GM19397 (cell line): ENCODE measurements around the gene HAAO.

Experiments
- ATAC-seq: cut with Tn5 transposase; IDR thresholded peaks from one replicate; pipeline ENCODE4 v1.9.1; 2021; ENCODE audit warnings: mild to moderate bottlenecking, moderate library complexity; ENCODE audit not compliant: unreplicated experiment

Gene HAAO

GRCh38 chr2:42794271-42795046 is 2.1 kb upstream of the HAAO start:
- no peak for ATAC-seq

GRCh38 chr2:42793334-42794270 is 1.2 kb upstream of the HAAO start:
- ATAC-seq, result no peak

- peak; percentile 37 for ATAC-seq
Measured at GRCh38 chr2:42792087-42792582, 248 bp downstream of the HAAO start.

GRCh38 chr2:42791606-42792005 is 777 bp downstream of the HAAO start:
- no peak for ATAC-seq

GRCh38 chr2:42789751-42790150 is 2.6 kb downstream of the HAAO start:
- no peak for ATAC-seq

GRCh38 chr2:42788882-42789281 is 3.5 kb downstream of the HAAO start:
- no peak for ATAC-seq

GRCh38 chr2:42788478-42788793 is 3.9 kb downstream of the HAAO start:
- ATAC-seq, result no peak

GRCh38 chr2:42787788-42788477 is 4.5 kb downstream of the HAAO start:
- no peak for ATAC-seq

GRCh38 chr2:42787424-42787787 is 5.0 kb downstream of the HAAO start:
- no peak for ATAC-seq

GRCh38 chr2:42786561-42787345 is 5.6 kb downstream of the HAAO start:
- no peak for ATAC-seq

- ATAC-seq, result no peak
Measured at GRCh38 chr2:42784204-42784880, 8.0 kb downstream of the HAAO start.

GRCh38 chr2:42783511-42783910 is 8.9 kb downstream of the HAAO start:
- no peak for ATAC-seq

GRCh38 chr2:42781181-42781580 is 11.2 kb downstream of the HAAO start:
- no peak for ATAC-seq

- no peak for ATAC-seq
Measured at GRCh38 chr2:42777883-42778805, 14.2 kb downstream of the HAAO start.

GRCh38 chr2:42775810-42776209 is 16.6 kb downstream of the HAAO start:
- ATAC-seq, result no peak

GRCh38 chr2:42775186-42775585 is 17.2 kb downstream of the HAAO start:
- no peak for ATAC-seq

GRCh38 chr2:42771546-42772153 is 20.7 kb downstream of the HAAO start:
- no peak for ATAC-seq

GRCh38 chr2:42770288-42771131 is 21.9 kb downstream of the HAAO start:
- ATAC-seq, result peak; percentile 69
